CD4-positive, alpha-beta T cell (primary cell): Measurements from ENCODE around the gene KCNJ11. TPM values are rescaled to one million over a fixed set of nuclear protein-coding genes. Genes with fewer than 3 reads are reported as not detected.

Experiments
- ATAC-seq: fragments of 200-7000 bp; cut with Tn5 transposase; one replicate; pipeline ENCODE4 v1.10.0; 2022; ENCODE audit warnings: mild to moderate bottlenecking; ENCODE audit not compliant: poor library complexity
- CTCF ChIA-PET: fragments of 350-600 bp; sonication (Branson Sonifier 250); formaldehyde crosslinking; loops from one replicate; lab custom pipeline; 2021; ENCODE audit warnings: antibody characterized with exemption, inconsistent platforms; lab: Charles Lee
- POLR2A ChIA-PET: fragments of 350-600 bp; sonication (Branson Sonifier 250); formaldehyde crosslinking; loops from one replicate; lab custom pipeline; 2021; ENCODE audit warnings: antibody characterized with exemption, inconsistent platforms; lab: Charles Lee
- DNase-seq, 14 experiments: peaks; one replicate each; pipeline ENCODE4 v3.0.0-alpha.2; 2013 to 2020; ENCODE audit warnings: mixed read lengths in 2 of 14
- H3K27ac ChIP-seq, 2 donors: one replicate each; pipeline versions ENCODE4 v1.5.1 to v1.7.0; 2013; ENCODE audit warnings: low read length in 2 of 2, low read depth in 1 of 2, mild to moderate bottlenecking in 1 of 2
- H3K27me3 ChIP-seq, 2 experiments: 1 replicate in 1 of 2; 2 replicates in 1 of 2; pipeline versions ENCODE4 v1.6.1 to v1.7.0; 2013; ENCODE audit warnings: low read length in 2 of 2, control low read depth in 1 of 2, mild to moderate bottlenecking in 1 of 2, moderate library complexity in 1 of 2; ENCODE audit not compliant: insufficient read depth in 2 of 2, control insufficient read depth in 1 of 2
- H3K36me3 ChIP-seq: one replicate; pipeline ENCODE4 v1.6.1; 2013; ENCODE audit warnings: low read length, control low read depth; ENCODE audit not compliant: insufficient read depth
- H3K4me1 ChIP-seq: one replicate; pipeline ENCODE4 v1.6.1; 2013; ENCODE audit warnings: low read length, control low read depth; ENCODE audit not compliant: insufficient read depth
- H3K4me3 ChIP-seq: one replicate; pipeline ENCODE4 v1.5.1; 2013; ENCODE audit warnings: mild to moderate bottlenecking, low read length, moderate library complexity
- H3K9me3 ChIP-seq, 2 experiments: 1 replicate in 1 of 2; 2 replicates in 1 of 2; pipeline versions ENCODE4 v1.6.1 to v1.7.0; 2013; ENCODE audit warnings: low read length in 2 of 2, mild to moderate bottlenecking in 2 of 2, control low read depth in 1 of 2, moderate library complexity in 1 of 2; ENCODE audit not compliant: control insufficient read depth in 1 of 2, insufficient read depth in 1 of 2
- H3K27ac Mint-ChIP-seq: one replicate; pipeline ENCODE4 v1.8.0; 2020; ENCODE audit warnings: mixed read lengths
- H3K27me3 Mint-ChIP-seq: one replicate; pipeline ENCODE4 v1.8.0; 2021; ENCODE audit warnings: mixed read lengths
- H3K36me3 Mint-ChIP-seq: one replicate; pipeline ENCODE4 v1.8.0; 2021; ENCODE audit warnings: low read depth, mixed read lengths
- H3K4me1 Mint-ChIP-seq: one replicate; pipeline ENCODE4 v1.8.0; 2021; ENCODE audit warnings: low read depth, mixed read lengths
- H3K4me3 Mint-ChIP-seq: one replicate; pipeline ENCODE4 v1.8.0; 2020; ENCODE audit warnings: mild to moderate bottlenecking, mixed read lengths
- H3K9me3 Mint-ChIP-seq: one replicate; pipeline ENCODE4 v1.8.0; 2020; ENCODE audit warnings: mixed read lengths
- intact Hi-C, 2 experiments: fragments of 100-400 bp; cut with DNase I in 1 of 2; cut with micrococcal nuclease in 1 of 2; formaldehyde crosslinking; loops; one replicate each; pipeline versions ENCODE4 v1.15.1 to v1.9.0; 2023 to 2025; cut with DNase I, micrococcal nuclease
- total RNA-seq, 174 experiments: library from RNA in 2 of 174; stranded (reverse) in 2 of 174; gene quantifications; one replicate each; pipeline ENCODE4 v1.2.3 and lab custom pipeline; 2021 to 2026
- TF ChIP-seq, protein P1 (sequence below): fragments of 200-600 bp; IDR thresholded peaks from one replicate; pipeline ENCODE4 v1.8.0; 2022; ENCODE audit warnings: antibody characterized with exemption, mild to moderate bottlenecking

The KCNJ11 gene
- total RNA-seq, 2 experiments from 2014 or later, result 0.08 TPM; not detected in 1

DNA sequence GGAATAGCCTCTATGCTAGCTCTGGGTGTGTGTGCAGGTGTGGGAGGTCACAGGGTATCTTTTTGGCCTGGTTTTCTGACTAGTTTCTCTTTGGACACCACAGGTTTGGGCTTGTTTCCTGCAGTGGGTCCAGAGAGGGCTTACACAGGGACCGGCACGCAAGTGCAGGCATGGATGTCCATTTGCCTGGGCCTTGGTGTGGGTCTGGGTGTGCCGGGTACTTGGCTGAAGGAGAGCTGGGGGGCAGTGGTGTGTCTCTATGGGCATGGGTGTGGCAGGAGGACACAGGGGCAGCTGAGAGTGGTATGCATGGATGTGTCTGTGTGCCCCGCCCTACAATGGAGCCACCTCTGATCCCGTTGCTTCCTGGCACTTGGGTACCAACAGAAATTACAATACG lies 7.5 kb upstream of the KCNJ11 start:
- no peaks in the 10 kb centered on the region for H3K36me3 ChIP-seq
- intact Hi-C loops, result no loop called here
- TF ChIP-seq, protein P1, sequence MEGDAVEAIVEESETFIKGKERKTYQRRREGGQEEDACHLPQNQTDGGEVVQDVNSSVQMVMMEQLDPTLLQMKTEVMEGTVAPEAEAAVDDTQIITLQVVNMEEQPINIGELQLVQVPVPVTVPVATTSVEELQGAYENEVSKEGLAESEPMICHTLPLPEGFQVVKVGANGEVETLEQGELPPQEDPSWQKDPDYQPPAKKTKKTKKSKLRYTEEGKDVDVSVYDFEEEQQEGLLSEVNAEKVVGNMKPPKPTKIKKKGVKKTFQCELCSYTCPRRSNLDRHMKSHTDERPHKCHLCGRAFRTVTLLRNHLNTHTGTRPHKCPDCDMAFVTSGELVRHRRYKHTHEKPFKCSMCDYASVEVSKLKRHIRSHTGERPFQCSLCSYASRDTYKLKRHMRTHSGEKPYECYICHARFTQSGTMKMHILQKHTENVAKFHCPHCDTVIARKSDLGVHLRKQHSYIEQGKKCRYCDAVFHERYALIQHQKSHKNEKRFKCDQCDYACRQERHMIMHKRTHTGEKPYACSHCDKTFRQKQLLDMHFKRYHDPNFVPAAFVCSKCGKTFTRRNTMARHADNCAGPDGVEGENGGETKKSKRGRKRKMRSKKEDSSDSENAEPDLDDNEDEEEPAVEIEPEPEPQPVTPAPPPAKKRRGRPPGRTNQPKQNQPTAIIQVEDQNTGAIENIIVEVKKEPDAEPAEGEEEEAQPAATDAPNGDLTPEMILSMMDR, result no peak
- no peaks in the 10 kb centered on the region for H3K4me1 ChIP-seq
- H3K9me3 Mint-ChIP-seq, result no peaks in the 10 kb centered on the region
- H3K27me3 Mint-ChIP-seq, result no peaks in the 10 kb centered on the region
- ChIA-PET CTCF (interaction anchor here (2.3 kb wide), 1 partner anchor 12 kb away, joined by 6 read pairs; no protein-coding TSS in a partner anchor), POLR2A (no interaction called here)
- ATAC-seq (no peak), DNase-seq (no peak)
- H3K9me3 ChIP-seq, result no peaks in the 10 kb centered on the region
- no peak overlapping the region for H3K27ac ChIP-seq
- no peaks in the 10 kb centered on the region for H3K4me1 Mint-ChIP-seq
- H3K27me3 ChIP-seq, result no peaks in the 10 kb centered on the region
- H3K4me3 ChIP-seq, result no peak overlapping the region
- H3K4me3 Mint-ChIP-seq, result no peak overlapping the region
- no peaks in the 10 kb centered on the region for H3K36me3 Mint-ChIP-seq
- H3K27ac Mint-ChIP-seq, result no peak overlapping the region

GRCh38 chr11:17395554-17395961 lies 7.1 kb upstream of the KCNJ11 start:
- Histone ChIP-seq H3K9me3 (no peaks in the 10 kb centered on the region), H3K27ac (no peak overlapping the region), H3K4me1 (no peaks in the 10 kb centered on the region), H3K27me3 (no peaks in the 10 kb centered on the region), H3K36me3 (no peaks in the 10 kb centered on the region), H3K4me3 (no peak overlapping the region)
- Mint-ChIP-seq H3K9me3 (no peaks in the 10 kb centered on the region), H3K27me3 (no peaks in the 10 kb centered on the region), H3K4me3 (no peak overlapping the region), H3K4me1 (no peaks in the 10 kb centered on the region), H3K27ac (no peak overlapping the region), H3K36me3 (no peaks in the 10 kb centered on the region)
- no peak for ATAC-seq
- no peak for DNase-seq
- intact Hi-C loops, result no loop called here
- ChIA-PET CTCF (no interaction called here), POLR2A (no interaction called here)
- TF ChIP-seq, protein P1, result no peak

DNA sequence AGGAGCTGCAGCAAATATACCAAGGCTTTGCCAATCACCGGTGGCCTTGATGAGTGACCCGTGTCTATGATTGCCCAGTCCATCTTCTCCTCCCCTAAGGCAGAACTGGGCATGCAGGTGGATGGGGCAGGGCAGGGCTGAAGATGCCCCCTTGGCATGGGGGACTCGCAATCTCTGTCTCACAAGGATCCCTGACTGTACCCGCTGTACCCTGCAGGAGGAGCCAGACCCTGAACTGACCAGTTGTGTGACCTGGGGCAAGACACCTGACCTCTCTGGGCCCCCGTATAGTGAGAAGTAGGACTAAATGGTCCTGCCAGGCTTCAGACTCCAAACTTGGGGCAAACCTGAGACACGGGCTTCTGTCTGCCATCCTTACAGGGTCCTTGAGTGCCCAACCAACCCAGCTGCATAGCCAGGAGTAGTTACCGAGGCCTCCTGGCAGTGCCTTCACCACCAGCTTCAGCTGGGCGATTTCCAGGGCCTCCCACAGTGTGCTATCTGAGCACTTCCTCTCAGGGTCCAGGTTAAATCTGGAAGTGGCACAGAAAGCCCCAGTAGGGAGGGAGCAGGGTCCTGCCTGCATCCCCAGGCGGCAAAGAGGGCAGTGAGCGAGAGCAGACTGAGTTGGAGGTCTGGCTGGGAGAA lies 6.4 kb upstream of the KCNJ11 start:
- intact Hi-C loops, result loop anchor here in 1 of 2 experiments (5.0 kb wide), 2 partner anchors 188 to 318 kb away; partner anchors contain the start of genes PIK3C2A and RPS13
- Mint-ChIP-seq H3K9me3 (no peaks in the 10 kb centered on the region), H3K27ac (no peak overlapping the region), H3K27me3 (no peaks in the 10 kb centered on the region), H3K4me3 (no peak overlapping the region), H3K36me3 (no peaks in the 10 kb centered on the region), H3K4me1 (no peaks in the 10 kb centered on the region)
- Histone ChIP-seq H3K9me3 (no peaks in the 10 kb centered on the region), H3K4me3 (no peak overlapping the region), H3K27me3 (no peaks in the 10 kb centered on the region), H3K4me1 (peaks cover 3% of the 10 kb centered on the region), H3K36me3 (no peaks in the 10 kb centered on the region), H3K27ac (no peak overlapping the region)
- ChIA-PET POLR2A (no interaction called here), CTCF (no interaction called here)
- DNase-seq (no peak), ATAC-seq (no peak)
- TF ChIP-seq, protein P1, result no peak
